Heart right ventricle (tissue), 16 donors: ENCODE results near the gene USP37. TPM values are rescaled to one million over a fixed set of nuclear protein-coding genes. Genes with fewer than 3 reads are reported as not detected.

Experiments used
- ATAC-seq, 8 donors: fragments of 200-7000 bp; cut with Tn5 transposase; one replicate each; pipeline ENCODE4 v1.9.1; 2020; ENCODE audit warnings: mild to moderate bottlenecking in 8 of 8, moderate library complexity in 8 of 8, moderate number of reproducible peaks in 1 of 8
- DNase-seq, 2 donors: peaks; one replicate each; pipeline ENCODE4 v3.0.0-alpha.2; 2020
- H3K27ac ChIP-seq, 10 donors: fragments of 200-600 bp; sonication (generic) in 2 of 10; one replicate each; pipeline versions ENCODE4 v1.5.0 to v1.8.0; 2020 to 2022; ENCODE audit warnings: mild to moderate bottlenecking in 3 of 10
- H3K27me3 ChIP-seq, 7 donors: fragments of 200-600 bp; one replicate each; pipeline ENCODE4 v1.8.0; 2021 to 2022; ENCODE audit warnings: mild to moderate bottlenecking in 2 of 7
- H3K36me3 ChIP-seq, 9 donors: fragments of 200-600 bp; sonication (generic) in 1 of 9; one replicate each; pipeline versions ENCODE4 v1.5.0 to v1.8.0; 2020 to 2022; ENCODE audit warnings: mild to moderate bottlenecking in 2 of 9
- H3K4me1 ChIP-seq, 9 donors: fragments of 200-600 bp; sonication (generic) in 1 of 9; one replicate each; pipeline versions ENCODE4 v1.5.0 to v1.8.0; 2020 to 2022; ENCODE audit warnings: mild to moderate bottlenecking in 4 of 9
- H3K4me3 ChIP-seq, 10 donors: fragments of 200-600 bp; sonication (generic) in 2 of 10; one replicate each; pipeline versions ENCODE4 v1.5.0 to v1.8.0; 2020 to 2022; ENCODE audit warnings: mild to moderate bottlenecking in 7 of 10, moderate library complexity in 2 of 10
- H3K9me3 ChIP-seq, 11 donors: fragments of 200-600 bp in 10 of 11; sonication (generic) in 2 of 11; one replicate each; pipeline versions ENCODE4 v1.5.0 to v1.8.0; 2013 to 2022; ENCODE audit warnings: mild to moderate bottlenecking in 2 of 11, control low read depth in 1 of 11, moderate library complexity in 1 of 11
- CTCF ChIP-seq, 9 donors: fragments of 200-600 bp; sonication (generic) in 2 of 9; IDR thresholded peaks; one replicate each; pipeline versions ENCODE4 v1.5.0 to v1.8.0; 2021 to 2022; ENCODE audit warnings: antibody characterized with exemption in 9 of 9, mild to moderate bottlenecking in 5 of 9, moderate library complexity in 1 of 9
- WGBS, 2 donors: extraction: QIAGEN DNeasy Blood & Tissue Kit; methylation state at CpG; one replicate each; pipeline ENCODE4 v1.1.7; 2013; ENCODE audit warnings: inconsistent platforms in 1 of 2; 5-methylcytosine and 5-hydroxymethylcytosine counted together
- intact Hi-C, 10 donors: fragments of 100-400 bp; cut with DNase I; formaldehyde crosslinking; loops; one replicate each; pipeline versions ENCODE4 v1.11.1 to v1.14.2; 2022
- polyA plus RNA-seq, 2 donors: library from polyadenylated mRNA; stranded (reverse); fragments of 200-250 nt; gene quantifications; one replicate each; pipeline ENCODE4 v1.2.3, GENCODE V29; 2013
- total RNA-seq, 10 donors: library from RNA; stranded (reverse); fragmentation: NEBNext Ultra II Directional in 3 of 10; extraction: Animal tissue kit (Norgen Biotek cat#: 25700) in 3 of 10; gene quantifications; one replicate each; pipeline versions ENCODE4 v1.2.1 to v1.2.4, GENCODE V29; 2021 to 2023
- donor health status: Arrhythmogenic right ventricular cardiomyopathy.
- donor health status: ischemic (EF 13 %, LVEDD 7.1; RV severe dilation, severe dysfunction).
- donor health status: healthy with polysubstance abuse.
- donor health status: DM: no; HTN: yes; CAD: no.
- donor health status: DM: no; HTN: no; CAD: no.
- donor health status: ischemic (EF 25% LVEDD 6.9; RV normal size, moderate dysfunction).
- donor health status: ischemic (EF 25% LVEDD 5.7; RV mildly dilated, moderate dysfunction).
- donor health status: healthy.
- donor health status: DM: yes; HTN: yes; CAD: no.
- donor health status: Ischemic cardiomyopathy.
- donor health status: ischemic (EF 35%, LVEDD 5.7; RV mildly dilated, moderate dysfunction).
- donor health status: nonischemic (EF 11% LVEDD 7.7; RV severe dilation, severe dysfunction).
- donor health status: DM: yes; HTN: yes; CAD: no.
- donor health status: PGD.
- donor health status: ischemic (EF 29% LVEDD 5.4; RV normal size, mild dysfunction).
- donor health status: nonischemic (EF 23%, LVEDD 6.1; RV moderate dilation, normal function).

Gene USP37
- total and polyA plus RNA-seq, 12 donors: 1.8 to 11.1 (median 8.4) TPM

- intact Hi-C loops: no loop called here
- 92% methylated on average over 8 of the region's 8 CpGs for WGBS, 2 donors
Observed at GRCh38 chr2:218432676-218433365, 135.3 kb downstream of the USP37 start.

GRCh38 chr2:218431878-218432277, 136.3 kb downstream of the USP37 start:
- no peak for TF ChIP-seq CTCF (IDR thresholded peaks at IDR 0.05)
- DNase-seq: no peak
- H3K9me3 ChIP-seq: no peaks in the 10 kb centered on the region
- no peak overlapping the region for H3K4me3 ChIP-seq
- intact Hi-C loops: no loop called here
- no peaks in the 10 kb centered on the region for H3K36me3 ChIP-seq
- peak in 1 of 8 donors; percentile 18 for ATAC-seq
- no peaks in the 10 kb centered on the region for H3K27me3 ChIP-seq
- H3K4me1 ChIP-seq: peaks cover 0 to under 1% (median 0%) of the 10 kb centered on the region in 9 donors
- H3K27ac ChIP-seq: no peak overlapping the region
- 80 to 92% methylated on average over 10 of the region's 10 CpGs for WGBS, 2 donors

More at GRCh38 chr2:218432676-218433365, 135.3 kb downstream of the USP37 start:
- no peak for ATAC-seq
- Histone ChIP-seq H3K36me3 (no peaks in the 10 kb centered on the region), H3K4me1 (peaks cover 0 to 5% (median 0%) of the 10 kb centered on the region in 9 donors), H3K4me3 (no peak overlapping the region), H3K9me3 (no peaks in the 10 kb centered on the region), H3K27ac (no peak overlapping the region), H3K27me3 (no peaks in the 10 kb centered on the region)
- no peak for DNase-seq
- TF ChIP-seq CTCF (IDR thresholded peaks at IDR 0.05): no peak

- Histone ChIP-seq H3K36me3 (no peaks in the 10 kb centered on the region), H3K4me3 (no peak overlapping the region), H3K27ac (no peak overlapping the region), H3K9me3 (no peaks in the 10 kb centered on the region), H3K27me3 (no peaks in the 10 kb centered on the region), H3K4me1 (no peaks in the 10 kb centered on the region)
- WGBS, 2 donors: 92 to 96% methylated on average over 11 of the region's 11 CpGs
- DNase-seq (no peak), ATAC-seq (no peak)
- intact Hi-C loops: no loop called here
- TF ChIP-seq CTCF (IDR thresholded peaks at IDR 0.05): no peak
Observed at GRCh38 chr2:218430721-218431120, 137.4 kb downstream of the USP37 start.

- Histone ChIP-seq H3K27ac (no peak overlapping the region), H3K9me3 (no peaks in the 10 kb centered on the region), H3K27me3 (no peaks in the 10 kb centered on the region), H3K36me3 (no peaks in the 10 kb centered on the region), H3K4me3 (no peak overlapping the region), H3K4me1 (no peaks in the 10 kb centered on the region)
- DNase-seq: no peak
- peak in 1 of 8 donors; percentile 13 for ATAC-seq
- intact Hi-C loops: no loop called here
- WGBS, 2 donors: 61 to 72% methylated on average over 9 of the region's 9 CpGs
- TF ChIP-seq CTCF (IDR thresholded peaks at IDR 0.05): no peak
Observed at GRCh38 chr2:218429911-218430692, 138.0 kb downstream of the USP37 start.
